Upper lobe of left lung (tissue), 4 donors: ENCODE results near the gene CCNI2.

Experiments
- CTCF ChIP-seq, 6 experiments: fragments of 450-650 bp in 4 of 6; fragments of 200-600 bp in 2 of 6; sonication (generic) in 2 of 6; IDR thresholded peaks; one replicate each; pipeline ENCODE4 v1.5.1; 2016 to 2019; ENCODE audit warnings: antibody characterized with exemption in 6 of 6
- EP300 ChIP-seq, 4 donors: sonication (generic); formaldehyde crosslinking; IDR thresholded peaks; one replicate each; pipeline ENCODE4 v1.5.1; 2017; ENCODE audit warnings: antibody characterized with exemption in 4 of 4, control low read depth in 2 of 4
- POLR2A ChIP-seq, 4 donors: fragments of 450-650 bp; IDR thresholded peaks; one replicate each; pipeline ENCODE4 v1.5.1; 2016 to 2017; ENCODE audit warnings: antibody characterized with exemption in 4 of 4, mild to moderate bottlenecking in 2 of 4

- no peak for TF ChIP-seq POLR2A (IDR thresholded peaks at IDR 0.05)
- no peak for TF ChIP-seq CTCF (IDR thresholded peaks at IDR 0.05)
- no peak for TF ChIP-seq EP300 (IDR thresholded peaks at IDR 0.05)
These were observed 39.9 kb downstream of the CCNI2 start for GRCh38 chr5:132787076-132787475.
